ENCODE measurements around the gene MEGF6. TPM values are rescaled to one million over a fixed set of nuclear protein-coding genes. Genes with fewer than 3 reads are reported as not detected.
A peak's percentile ranks its signal among the peaks of the same experiment; 100 is the strongest.

The MEGF6 gene
- total RNA-seq, 6 experiments from 2014 or later = 2.2 to 9.6 (median 4.4) TPM

DNA sequence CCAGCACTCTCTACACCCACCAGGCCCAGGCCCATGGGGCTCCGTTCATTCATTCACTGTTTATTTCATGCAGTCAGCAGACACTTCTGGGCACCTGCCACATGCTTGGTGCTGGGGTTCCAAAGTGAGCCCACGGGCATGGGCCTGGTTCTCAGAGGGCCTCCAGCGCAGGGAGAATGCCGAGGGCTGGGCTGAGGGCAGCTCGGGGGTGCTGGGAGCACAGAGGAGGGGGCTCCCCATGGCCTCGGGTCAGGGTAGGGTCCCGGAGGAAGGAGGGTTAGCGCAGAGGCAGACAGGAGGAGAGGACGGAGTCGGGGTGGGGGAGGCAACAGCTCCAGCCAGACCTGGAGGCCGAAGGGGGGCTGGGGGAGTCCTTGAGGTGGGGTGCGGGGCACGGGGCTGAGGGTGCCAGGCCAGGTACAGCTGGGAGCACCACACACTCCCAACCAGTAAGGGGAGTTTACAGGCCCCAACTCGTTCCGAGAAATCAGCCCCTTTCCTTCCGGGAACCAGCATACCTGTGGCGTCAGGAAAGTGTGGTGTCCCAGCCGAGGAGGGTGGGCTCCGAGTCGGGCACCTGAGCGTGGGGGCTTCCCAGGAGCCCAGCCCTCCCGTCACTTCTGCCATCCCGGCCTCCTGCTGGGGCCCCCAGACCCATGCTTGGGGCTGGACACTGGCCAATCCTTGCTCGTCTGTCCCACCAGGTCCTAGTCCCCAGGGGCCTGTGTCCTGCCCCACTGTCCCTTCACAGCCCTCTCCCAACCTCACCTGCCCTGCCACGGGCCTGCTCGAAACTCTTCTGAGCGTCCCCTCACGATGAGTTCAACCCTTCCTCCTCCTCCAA lies 146.0 kb downstream of the MEGF6 start:
- Histone ChIP-seq H3K27me3 (no peaks in the 10 kb centered on the region), H3K27ac (no peak overlapping the region), H3K36me3 (no peaks in the 10 kb centered on the region), H3K4me1 (peaks cover 0 to 4% (median 0%) of the 10 kb centered on the region in 4 donors), H3K9me3 (no peaks in the 10 kb centered on the region), H3K4me3 (no peak overlapping the region)
- TF ChIP-seq CTCF (IDR thresholded peaks at IDR 0.05) (no peak), POLR2A (IDR thresholded peaks at IDR 0.05) (no peak)
- peak in 1 of 3 donors; percentile 45 for DNase-seq
- ATAC-seq = no peak
- intact Hi-C loops (cut with DNase I) = no loop called here
- WGBS (ENCODE audit: insufficient coverage, low coverage, low lambda C conversion rate, missing lambda C conversion rate) = 94% methylated on average over 12 of the region's 28 CpGs

DNA sequence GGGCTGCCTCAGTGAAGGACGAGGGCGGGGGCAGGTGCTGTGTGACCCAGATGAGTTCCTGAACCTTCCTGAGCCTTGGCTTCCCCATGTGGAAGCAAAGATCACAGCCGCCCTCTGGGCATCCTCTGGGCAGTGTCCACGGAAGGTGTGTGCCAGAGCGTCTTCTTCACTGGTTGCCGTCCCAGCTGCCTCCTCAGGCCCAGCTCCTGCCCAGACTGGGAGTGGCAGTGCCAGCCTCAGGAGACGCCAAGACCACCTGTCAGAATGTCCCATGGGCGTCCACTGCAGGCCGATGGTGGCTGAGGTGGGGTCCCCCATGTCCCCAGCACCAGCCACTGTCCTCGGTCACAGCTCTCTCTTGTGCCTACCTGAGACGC lies 146.7 kb downstream of the MEGF6 start:
- no peak overlapping the region for H3K4me3 ChIP-seq
- no peak overlapping the region for H3K27ac ChIP-seq
- no peaks in the 10 kb centered on the region for H3K9me3 ChIP-seq
- peaks cover 0 to 11% (median 0%) of the 10 kb centered on the region in 4 donors for H3K4me1 ChIP-seq
- no peaks in the 10 kb centered on the region for H3K27me3 ChIP-seq
- no peak for ATAC-seq
- no peaks in the 10 kb centered on the region for H3K36me3 ChIP-seq
- intact Hi-C loops (cut with DNase I) = no loop called here
- TF ChIP-seq POLR2A (IDR thresholded peaks at IDR 0.05) = no peak
- no peak for TF ChIP-seq CTCF (IDR thresholded peaks at IDR 0.05)
- peak in 2 of 3 donors; percentile 9 to 49 for DNase-seq
- WGBS (ENCODE audit: insufficient coverage, low coverage, low lambda C conversion rate, missing lambda C conversion rate) = no CpG with 5 or more reads among the region's 11 CpGs

GRCh38 chr1:3463891-3464648 lies 147.2 kb downstream of the MEGF6 start:
- no CpG with 5 or more reads among the region's 21 CpGs for whole genome bisulfite sequencing (ENCODE audit: insufficient coverage, low coverage, low lambda C conversion rate, missing lambda C conversion rate)
- DNase-seq = peak in 2 of 3 donors; percentile 15 to 35
- Histone ChIP-seq H3K4me3 (no peak overlapping the region), H3K36me3 (no peaks in the 10 kb centered on the region), H3K27ac (no peak overlapping the region), H3K9me3 (no peaks in the 10 kb centered on the region), H3K27me3 (no peaks in the 10 kb centered on the region), H3K4me1 (peaks cover 0 to 11% (median 0%) of the 10 kb centered on the region in 4 donors)
- intact Hi-C loops (cut with DNase I) = no loop called here
- no peak for TF ChIP-seq POLR2A (IDR thresholded peaks at IDR 0.05)
- TF ChIP-seq CTCF (IDR thresholded peaks at IDR 0.05) = no peak
- ATAC-seq = no peak

DNA sequence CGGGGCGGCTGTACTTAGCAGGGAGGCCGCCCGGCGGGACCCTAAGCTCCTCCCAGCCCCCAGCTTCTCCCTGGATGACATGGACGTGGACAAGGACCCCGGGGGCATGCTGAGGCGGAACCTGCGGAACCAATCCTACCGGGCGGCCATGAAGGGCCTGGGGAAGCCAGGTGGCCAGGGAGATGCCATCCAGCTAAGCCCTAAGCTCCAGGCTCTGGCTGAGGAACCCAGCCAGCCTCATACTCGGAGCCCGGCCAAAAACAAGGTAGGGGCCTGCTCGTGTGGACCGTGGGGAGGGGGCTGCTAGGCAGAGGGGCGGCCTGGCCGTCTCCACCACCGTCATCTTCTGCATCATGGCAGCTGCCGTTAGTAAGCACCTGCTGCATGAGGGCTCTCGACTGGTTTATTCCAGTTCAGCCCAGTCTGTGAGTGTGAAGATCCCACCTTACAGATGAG lies 147.9 kb downstream of the MEGF6 start:
- TF ChIP-seq POLR2A (IDR thresholded peaks at IDR 0.05) = no peak
- no peak for TF ChIP-seq CTCF (IDR thresholded peaks at IDR 0.05)

More for the DNA sequence above, 147.9 kb downstream of the MEGF6 start:
- intact Hi-C loops (cut with DNase I) = no loop called here
- Histone ChIP-seq H3K36me3 (no peaks in the 10 kb centered on the region), H3K27ac (no peak overlapping the region), H3K4me1 (peaks cover 0 to 11% (median 0%) of the 10 kb centered on the region in 4 donors), H3K27me3 (no peaks in the 10 kb centered on the region), H3K4me3 (no peak overlapping the region), H3K9me3 (no peaks in the 10 kb centered on the region)
- 83% methylated on average over 8 of the region's 20 CpGs for WGBS (ENCODE audit: insufficient coverage, low coverage, low lambda C conversion rate, missing lambda C conversion rate)
- no peak for ATAC-seq
- DNase-seq = peak in 2 of 3 donors; percentile 15 to 35

All from right lobe of liver (tissue), 6 donors.